Panc1 (cell line): ENCODE data around the gene HNRNPA2B1.

ENCODE experiments used
- CTCF ChIP-seq: fragments of 450-650 bp; IDR thresholded peaks from 2 replicates; pipeline ENCODE4 v1.5.1; 2017; ENCODE audit warnings: mild to moderate bottlenecking
- POLR2AphosphoS5 ChIP-seq: IDR thresholded peaks from 2 replicates; pipeline ENCODE4 v1.6.1; 2012; ENCODE audit warnings: mild to moderate bottlenecking, low read depth, low read length, moderate library complexity
- REST ChIP-seq, 2 experiments: IDR thresholded peaks; 2 replicates each; pipeline ENCODE4 v1.6.1; 2011 to 2012; ENCODE audit warnings: low read depth in 2 of 2, control low read depth in 1 of 2, low read length in 1 of 2, mild to moderate bottlenecking in 1 of 2, moderate library complexity in 1 of 2; ENCODE audit not compliant: insufficient read depth in 1 of 2
- SIN3A ChIP-seq: IDR thresholded peaks from 2 replicates; pipeline ENCODE4 v1.6.1; 2012; ENCODE audit warnings: low read depth, mild to moderate bottlenecking, low read length, moderate library complexity, borderline replicate concordance; ENCODE audit not compliant: insufficient read depth
- TCF7L2 ChIP-seq: IDR thresholded peaks from 2 replicates; pipeline ENCODE4 v1.6.1; 2011; ENCODE audit warnings: mild to moderate bottlenecking, low read depth, low read length, inconsistent platforms

GRCh38 chr7:26179422-26179821 is 21.1 kb downstream of the HNRNPA2B1 start:
- TF ChIP-seq SIN3A: no peak
- no peak for TF ChIP-seq CTCF
- no peak for TF ChIP-seq POLR2AphosphoS5
- TF ChIP-seq REST (IDR thresholded peaks at IDR 0.05; ENCODE audit: insufficient read depth in 1 of 2, low read depth in 2 of 2, low read length in 1 of 2): no peak
- TF ChIP-seq TCF7L2: no peak
